NCI-H1105 (cell line): ENCODE measurements around the gene DSCAML1.

Experiments used
- DNase-seq: peaks from one replicate; lab custom pipeline; 2025; lab: John Stamatoyannopoulos, UW

The DSCAML1 gene

GRCh38 chr11:117517097-117517496, 279.9 kb downstream of the DSCAML1 start:
- no peak for DNase-seq

- no peak for DNase-seq
These were observed 280.9 kb downstream of the DSCAML1 start for GRCh38 chr11:117515892-117516787.

GRCh38 chr11:117514256-117514655, 282.8 kb downstream of the DSCAML1 start:
- DNase-seq: no peak

GRCh38 chr11:117513666-117514065, 283.4 kb downstream of the DSCAML1 start:
- no peak for DNase-seq

- DNase-seq: no peak
These were observed 285.0 kb downstream of the DSCAML1 start for GRCh38 chr11:117511931-117512539.

GRCh38 chr11:117511483-117511930, 285.5 kb downstream of the DSCAML1 start:
- DNase-seq: no peak

- DNase-seq: no peak
These were observed 286.4 kb downstream of the DSCAML1 start for GRCh38 chr11:117510646-117511045.

- DNase-seq: no peak
These were observed 287.5 kb downstream of the DSCAML1 start for GRCh38 chr11:117509543-117509942.

- no peak for DNase-seq
These were observed 290.0 kb downstream of the DSCAML1 start for GRCh38 chr11:117506971-117507370.

GRCh38 chr11:117505285-117505970, 291.6 kb downstream of the DSCAML1 start:
- no peak for DNase-seq

- no peak for DNase-seq
These were observed 294.3 kb downstream of the DSCAML1 start for GRCh38 chr11:117502779-117503100.

GRCh38 chr11:117502015-117502778, 294.8 kb downstream of the DSCAML1 start:
- no peak for DNase-seq

- peak; percentile 74 for DNase-seq
These were observed 295.6 kb downstream of the DSCAML1 start for GRCh38 chr11:117501237-117501898.

- DNase-seq: no peak
These were observed 298.2 kb downstream of the DSCAML1 start for GRCh38 chr11:117498791-117499190.

- DNase-seq: no peak
These were observed 299.6 kb downstream of the DSCAML1 start for GRCh38 chr11:117497206-117497951.

- peak; percentile 51 for DNase-seq
These were observed 301.7 kb downstream of the DSCAML1 start for GRCh38 chr11:117495357-117495756.

- DNase-seq: no peak
These were observed 304.3 kb downstream of the DSCAML1 start for GRCh38 chr11:117492578-117493251.

- DNase-seq: no peak
These were observed 306.1 kb downstream of the DSCAML1 start for GRCh38 chr11:117490911-117491310.

GRCh38 chr11:117489999-117490679, 306.9 kb downstream of the DSCAML1 start:
- no peak for DNase-seq
